Measurements from ENCODE around the gene KDM6A. TPM values are rescaled to one million over a fixed set of nuclear protein-coding genes. Genes with fewer than 3 reads are reported as not detected.
"Not testable (repeated sequence)": the region's sequence is repeated elsewhere in the genome, so short reads cannot be mapped to it uniquely, and the experiment has no call there.

The KDM6A gene
- total and polyA plus RNA-seq, 2 donors (not counting 1 experiment from before 2014, with no cell fraction given) = 13.8 to 28.4 TPM

- Histone ChIP-seq H2AFZ (ENCODE audit: low read length) (no peak overlapping the region), H4K20me1 (ENCODE audit: control insufficient read depth, extremely low read depth, insufficient read depth, low read length) (no peaks in the 10 kb centered on the region), H3K4me3 (replicated peaks in 1 of 4; ENCODE audit: control extremely low read depth in 1 of 4, insufficient read depth in 1 of 4, low read depth in 3 of 4, low read length in 4 of 4) (no peak overlapping the region), H3K9me3 (ENCODE audit: control insufficient read depth, insufficient read depth, low read depth, low read length) (no peaks in the 10 kb centered on the region), H3K27ac (ENCODE audit: insufficient read depth, low read length) (no peak overlapping the region), H3K4me1 (ENCODE audit: control insufficient read depth, extremely low read depth, insufficient read depth, low read length) (no peaks in the 10 kb centered on the region), H3K27me3 (ENCODE audit: control insufficient read depth, insufficient read depth, low read length) (no peaks in the 10 kb centered on the region), H3K9ac (ENCODE audit: insufficient read depth, low read length) (no peak overlapping the region), H3K4me2 (ENCODE audit: extremely low read depth, insufficient read depth, low read length) (no peak overlapping the region), H3K79me2 (ENCODE audit: control insufficient read depth, insufficient read depth, low read length) (peaks cover 69% of the 10 kb centered on the region), H3K36me3 (ENCODE audit: control insufficient read depth, insufficient read depth, low read length) (no peaks in the 10 kb centered on the region)
- no peak for TF ChIP-seq CTCF (conservative IDR thresholded peaks at IDR 0.05 in 1 of 2, IDR thresholded peaks at IDR 0.05 in 1 of 2; ENCODE audit: low read depth in 1 of 2, low read length in 2 of 2)
- no peak for TF ChIP-seq EZH2 (IDR thresholded peaks at IDR 0.05; ENCODE audit: low read length, missing control alignments)
- DNase-seq (ENCODE audit: low read depth in 2 of 2) = no peak
Observed at GRCh38 chrX:44908827-44909226, 35.8 kb downstream of the KDM6A start.

- H3K4me3 ChIP-seq (replicated peaks in 1 of 4; ENCODE audit: control extremely low read depth in 1 of 4, insufficient read depth in 1 of 4, low read depth in 3 of 4, low read length in 4 of 4); H2AFZ ChIP-seq (ENCODE audit: low read length): not testable (repeated sequence)
- peaks cover 70% of the 10 kb centered on the region for H3K79me2 ChIP-seq (ENCODE audit: control insufficient read depth, insufficient read depth, low read length)
Observed at GRCh38 chrX:44910508-44910907, 37.5 kb downstream of the KDM6A start.

GRCh38 chrX:44911074-44911600 lies 38.1 kb downstream of the KDM6A start:
- not testable (repeated sequence) for H3K4me3 ChIP-seq (replicated peaks in 1 of 4; ENCODE audit: control extremely low read depth in 1 of 4, insufficient read depth in 1 of 4, low read depth in 3 of 4, low read length in 4 of 4); H2AFZ ChIP-seq (ENCODE audit: low read length); H3K36me3 ChIP-seq (ENCODE audit: control insufficient read depth, insufficient read depth, low read length); H3K27me3 ChIP-seq (ENCODE audit: control insufficient read depth, insufficient read depth, low read length); DNase-seq (ENCODE audit: low read depth in 2 of 2); H3K27ac ChIP-seq (ENCODE audit: insufficient read depth, low read length); H4K20me1 ChIP-seq (ENCODE audit: control insufficient read depth, extremely low read depth, insufficient read depth, low read length); H3K9me3 ChIP-seq (ENCODE audit: control insufficient read depth, insufficient read depth, low read depth, low read length); H3K4me2 ChIP-seq (ENCODE audit: extremely low read depth, insufficient read depth, low read length); H3K9ac ChIP-seq (ENCODE audit: insufficient read depth, low read length); H3K4me1 ChIP-seq (ENCODE audit: control insufficient read depth, extremely low read depth, insufficient read depth, low read length)
- H3K79me2 ChIP-seq (ENCODE audit: control insufficient read depth, insufficient read depth, low read length) = peaks cover 70% of the 10 kb centered on the region

More at GRCh38 chrX:44910508-44910907, 37.5 kb downstream of the KDM6A start:
- not testable (repeated sequence) for DNase-seq (ENCODE audit: low read depth in 2 of 2); H3K36me3 ChIP-seq (ENCODE audit: control insufficient read depth, insufficient read depth, low read length); H3K4me1 ChIP-seq (ENCODE audit: control insufficient read depth, extremely low read depth, insufficient read depth, low read length); H3K4me2 ChIP-seq (ENCODE audit: extremely low read depth, insufficient read depth, low read length); H3K9ac ChIP-seq (ENCODE audit: insufficient read depth, low read length); H3K27me3 ChIP-seq (ENCODE audit: control insufficient read depth, insufficient read depth, low read length); H3K9me3 ChIP-seq (ENCODE audit: control insufficient read depth, insufficient read depth, low read depth, low read length); H4K20me1 ChIP-seq (ENCODE audit: control insufficient read depth, extremely low read depth, insufficient read depth, low read length); H3K27ac ChIP-seq (ENCODE audit: insufficient read depth, low read length)

- no peaks in the 10 kb centered on the region for H3K36me3 ChIP-seq (ENCODE audit: control insufficient read depth, insufficient read depth, low read length)
- TF ChIP-seq EZH2 (IDR thresholded peaks at IDR 0.05; ENCODE audit: low read length, missing control alignments) (no peak), CTCF (conservative IDR thresholded peaks at IDR 0.05 in 1 of 2, IDR thresholded peaks at IDR 0.05 in 1 of 2; ENCODE audit: low read depth in 1 of 2, low read length in 2 of 2) (no peak)
- H2AFZ ChIP-seq (ENCODE audit: low read length) = no peak overlapping the region
- no peak overlapping the region for H3K4me3 ChIP-seq (replicated peaks in 1 of 4; ENCODE audit: control extremely low read depth in 1 of 4, insufficient read depth in 1 of 4, low read depth in 3 of 4, low read length in 4 of 4)
- peaks cover 4% of the 10 kb centered on the region for H3K4me1 ChIP-seq (ENCODE audit: control insufficient read depth, extremely low read depth, insufficient read depth, low read length)
- H4K20me1 ChIP-seq (ENCODE audit: control insufficient read depth, extremely low read depth, insufficient read depth, low read length) = peaks cover 2% of the 10 kb centered on the region
- no peak overlapping the region for H3K27ac ChIP-seq (ENCODE audit: insufficient read depth, low read length)
- H3K9me3 ChIP-seq (ENCODE audit: control insufficient read depth, insufficient read depth, low read depth, low read length) = no peaks in the 10 kb centered on the region
- peaks cover 56% of the 10 kb centered on the region for H3K79me2 ChIP-seq (ENCODE audit: control insufficient read depth, insufficient read depth, low read length)
- H3K4me2 ChIP-seq (ENCODE audit: extremely low read depth, insufficient read depth, low read length) = no peak overlapping the region
- DNase-seq (ENCODE audit: low read depth in 2 of 2) = no peak
- H3K9ac ChIP-seq (ENCODE audit: insufficient read depth, low read length) = no peak overlapping the region
- H3K27me3 ChIP-seq (ENCODE audit: control insufficient read depth, insufficient read depth, low read length) = no peaks in the 10 kb centered on the region
Observed at GRCh38 chrX:44913656-44914531, 40.9 kb downstream of the KDM6A start.
